Esophagus muscularis mucosa (tissue), 4 donors: ENCODE measurements around the gene SYT17. TPM values are rescaled to one million over a fixed set of nuclear protein-coding genes. Genes with fewer than 3 reads are reported as not detected.

ENCODE experiments used
- DNase-seq: peaks from one replicate; pipeline ENCODE4 v3.0.0-alpha.2; 2017; ENCODE audit errors: extremely low spot score
- H3K27ac ChIP-seq, 4 donors: fragments of 200-600 bp; sonication (generic); replicated peaks in 1 of 4; 1 replicate in 3 of 4; 2 replicates in 1 of 4; pipeline ENCODE4 v1.5.1; 2016 to 2019; ENCODE audit warnings: mild to moderate bottlenecking in 1 of 4
- H3K27me3 ChIP-seq, 4 donors: fragments of 200-600 bp; sonication (generic); one replicate each; pipeline versions ENCODE4 v1.5.1 to v1.6.0; 2016 to 2019
- H3K36me3 ChIP-seq, 4 donors: fragments of 200-600 bp; sonication (generic); one replicate each; pipeline ENCODE4 v1.5.1; 2016 to 2019
- H3K4me1 ChIP-seq, 4 donors: fragments of 200-600 bp; sonication (generic); one replicate each; pipeline ENCODE4 v1.5.1; 2016 to 2019
- H3K4me3 ChIP-seq, 4 donors: fragments of 200-600 bp; sonication (generic); 1 replicate in 2 of 4; 2 replicates in 2 of 4; pipeline ENCODE4 v1.5.1; 2016 to 2019; ENCODE audit warnings: mild to moderate bottlenecking in 4 of 4, moderate library complexity in 1 of 4
- H3K9me3 ChIP-seq, 4 donors: fragments of 200-600 bp; sonication (generic); 1 replicate in 3 of 4; 2 replicates in 1 of 4; pipeline ENCODE4 v1.5.1; 2016 to 2019
- CTCF ChIP-seq, 3 experiments: fragments of 200-600 bp in 2 of 3; fragments of 450-650 bp in 1 of 3; sonication (generic) in 2 of 3; IDR thresholded peaks; one replicate each; pipeline ENCODE4 v1.5.1; 2017 to 2019; ENCODE audit warnings: antibody characterized with exemption in 3 of 3, mild to moderate bottlenecking in 2 of 3, moderate library complexity in 1 of 3
- EP300 ChIP-seq: sonication (generic); formaldehyde crosslinking; IDR thresholded peaks from one replicate; pipeline ENCODE4 v1.6.1; 2017; ENCODE audit warnings: antibody characterized with exemption
- POLR2A ChIP-seq: fragments of 450-650 bp; IDR thresholded peaks from one replicate; pipeline ENCODE4 v1.6.1; 2017; ENCODE audit warnings: antibody characterized with exemption, moderate library complexity, mild to moderate bottlenecking, low read depth
- POLR2AphosphoS5 ChIP-seq, 2 donors: sonication (generic); formaldehyde crosslinking; IDR thresholded peaks; one replicate each; pipeline ENCODE4 v1.6.1; 2017; ENCODE audit warnings: antibody characterized with exemption in 2 of 2
- WGBS: methylation state at CpG from one replicate; pipeline ENCODE4 v1.1.5; 2018; 5-methylcytosine and 5-hydroxymethylcytosine counted together
- intact Hi-C: fragments of 100-400 bp; cut with DNase I; formaldehyde crosslinking; loops from one replicate; pipeline ENCODE4 v1.15.1; 2023
- total RNA-seq, 4 donors: library from RNA; depleted of rRNA; stranded (reverse); fragments of >200 nt; gene quantifications; one replicate each; pipeline versions ENCODE4 v1.1.0 to v1.2.1, GENCODE V29; 2016

The SYT17 gene
- total RNA-seq, 4 donors from 2014 or later: 5.0 to 8.7 (median 6.2) TPM

DNA sequence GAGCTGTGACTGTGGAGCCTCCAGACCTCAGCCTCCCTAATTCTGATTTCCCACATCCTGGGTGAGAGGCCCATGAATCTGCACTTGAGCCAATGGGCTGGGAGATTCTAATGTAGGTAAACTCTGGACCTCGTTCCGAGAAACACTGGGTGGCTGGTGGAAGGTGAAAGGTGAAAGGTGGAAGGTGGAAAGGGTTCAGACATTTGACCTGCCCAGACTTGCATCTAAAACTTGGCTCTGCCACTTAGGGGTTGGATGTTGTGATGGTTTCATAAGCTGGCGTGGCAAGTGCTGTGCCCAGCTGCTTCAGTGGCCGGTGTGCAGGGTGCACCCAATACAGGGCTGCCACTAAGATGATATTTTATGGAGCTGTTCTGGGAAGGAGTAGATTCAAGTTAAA is 24.8 kb downstream of the SYT17 start:
- 100% methylated on average over 4 of the region's 4 CpGs for WGBS
- no peaks in the 10 kb centered on the region for H3K36me3 ChIP-seq

GRCh38 chr16:19196871-19197270 is 28.8 kb downstream of the SYT17 start:
- Histone ChIP-seq H3K4me3 (no peak overlapping the region), H3K4me1 (peaks cover 0 to 12% (median 6%) of the 10 kb centered on the region in 4 donors), H3K9me3 (peaks cover 0 to 12% (median 0%) of the 10 kb centered on the region in 4 donors), H3K36me3 (no peaks in the 10 kb centered on the region), H3K27ac (peak overlapping the region in 1 of 4 donors; percentile 17), H3K27me3 (no peaks in the 10 kb centered on the region)
- 34% methylated on average over 6 of the region's 6 CpGs for WGBS
- DNase-seq: no peak
- no peak for TF ChIP-seq POLR2A
- no peak for TF ChIP-seq CTCF (IDR thresholded peaks at IDR 0.05)
- no peak for TF ChIP-seq EP300
- TF ChIP-seq POLR2AphosphoS5 (IDR thresholded peaks at IDR 0.05): no peak
- intact Hi-C loops: no loop called here

More for the DNA sequence above, 24.8 kb downstream of the SYT17 start:
- no peak overlapping the region for H3K4me3 ChIP-seq
- no peaks in the 10 kb centered on the region for H3K9me3 ChIP-seq
- H3K27ac ChIP-seq: no peak overlapping the region
- DNase-seq: no peak
- H3K27me3 ChIP-seq: no peaks in the 10 kb centered on the region
- intact Hi-C loops: no loop called here
- no peak for TF ChIP-seq POLR2A
- TF ChIP-seq POLR2AphosphoS5 (IDR thresholded peaks at IDR 0.05): no peak
- TF ChIP-seq EP300: no peak
- no peak for TF ChIP-seq CTCF (IDR thresholded peaks at IDR 0.05)
- H3K4me1 ChIP-seq: peaks cover 4 to 32% (median 16%) of the 10 kb centered on the region in 4 donors

GRCh38 chr16:19203374-19203966 is 35.4 kb downstream of the SYT17 start:
- no peaks in the 10 kb centered on the region for H3K36me3 ChIP-seq
- intact Hi-C loops: no loop called here
- H3K9me3 ChIP-seq: peaks cover 0 to 6% (median 0%) of the 10 kb centered on the region in 4 donors
- DNase-seq: no peak
- H3K27ac ChIP-seq: no peak overlapping the region
- WGBS: 81% methylated on average over 12 of the region's 12 CpGs
- no peaks in the 10 kb centered on the region for H3K4me1 ChIP-seq
- H3K27me3 ChIP-seq: no peaks in the 10 kb centered on the region
- no peak overlapping the region for H3K4me3 ChIP-seq
- TF ChIP-seq CTCF (IDR thresholded peaks at IDR 0.05): no peak
- TF ChIP-seq POLR2A: no peak
- TF ChIP-seq POLR2AphosphoS5 (IDR thresholded peaks at IDR 0.05): no peak
- no peak for TF ChIP-seq EP300

DNA sequence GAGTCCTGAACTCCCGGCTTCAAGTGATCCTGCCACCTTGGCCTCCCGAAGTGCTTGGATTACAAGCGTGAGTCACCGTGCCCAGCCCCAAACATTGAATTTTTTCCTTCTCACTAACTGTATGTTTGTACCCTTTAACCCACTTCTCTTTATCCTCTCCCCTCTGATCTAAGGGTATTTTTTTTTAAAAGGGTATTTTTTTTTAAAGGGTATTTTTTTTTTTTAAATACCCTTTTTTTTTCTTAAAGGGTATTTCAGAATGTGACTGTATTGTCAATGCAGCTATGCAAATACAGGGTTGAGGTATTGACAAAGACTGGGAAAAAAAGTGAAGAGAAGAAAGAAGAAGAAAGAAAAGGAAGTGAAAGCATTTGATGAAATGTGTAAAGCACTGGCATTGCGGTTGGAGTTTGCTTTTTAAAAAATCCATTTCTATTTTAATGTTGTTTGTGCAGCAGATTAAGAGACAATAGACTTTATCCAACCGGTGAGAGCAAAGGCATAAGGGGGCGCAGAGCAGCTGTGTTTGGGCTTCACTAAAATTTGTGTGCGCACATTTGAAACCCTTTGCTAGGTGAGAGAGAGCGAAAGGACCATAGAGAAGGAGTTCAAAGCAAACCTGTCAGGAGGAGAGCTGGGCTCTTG is 42.4 kb downstream of the SYT17 start:
- 66% methylated on average over 9 of the region's 9 CpGs for WGBS
- no peak for TF ChIP-seq POLR2AphosphoS5 (IDR thresholded peaks at IDR 0.05)
- TF ChIP-seq CTCF (IDR thresholded peaks at IDR 0.05): no peak
- TF ChIP-seq POLR2A: no peak
- TF ChIP-seq EP300: no peak
- no peak for DNase-seq
- intact Hi-C loops: no loop called here
- Histone ChIP-seq H3K36me3 (no peaks in the 10 kb centered on the region), H3K4me3 (no peak overlapping the region), H3K9me3 (no peaks in the 10 kb centered on the region), H3K27ac (no peak overlapping the region), H3K27me3 (no peaks in the 10 kb centered on the region), H3K4me1 (no peaks in the 10 kb centered on the region)
